Vagina (tissue), 2 donors: ENCODE results near the gene PALM.

ENCODE experiments used
- POLR2AphosphoS5 ChIP-seq, 2 donors: sonication (generic); formaldehyde crosslinking; IDR thresholded peaks; one replicate each; pipeline ENCODE4 v1.9.0; 2017; ENCODE audit warnings: antibody characterized with exemption in 2 of 2, mild to moderate bottlenecking in 2 of 2, low read depth in 1 of 2; ENCODE audit not compliant: insufficient read depth in 1 of 2
- TF ChIP-seq, protein P1 (sequence below), 3 experiments: fragments of 450-650 bp in 2 of 3; fragments of 200-600 bp in 1 of 3; sonication (generic) in 1 of 3; IDR thresholded peaks; one replicate each; pipeline ENCODE4 v1.5.1; 2017 to 2019; ENCODE audit warnings: antibody characterized with exemption in 3 of 3, mild to moderate bottlenecking in 2 of 3, moderate library complexity in 2 of 3

DNA sequence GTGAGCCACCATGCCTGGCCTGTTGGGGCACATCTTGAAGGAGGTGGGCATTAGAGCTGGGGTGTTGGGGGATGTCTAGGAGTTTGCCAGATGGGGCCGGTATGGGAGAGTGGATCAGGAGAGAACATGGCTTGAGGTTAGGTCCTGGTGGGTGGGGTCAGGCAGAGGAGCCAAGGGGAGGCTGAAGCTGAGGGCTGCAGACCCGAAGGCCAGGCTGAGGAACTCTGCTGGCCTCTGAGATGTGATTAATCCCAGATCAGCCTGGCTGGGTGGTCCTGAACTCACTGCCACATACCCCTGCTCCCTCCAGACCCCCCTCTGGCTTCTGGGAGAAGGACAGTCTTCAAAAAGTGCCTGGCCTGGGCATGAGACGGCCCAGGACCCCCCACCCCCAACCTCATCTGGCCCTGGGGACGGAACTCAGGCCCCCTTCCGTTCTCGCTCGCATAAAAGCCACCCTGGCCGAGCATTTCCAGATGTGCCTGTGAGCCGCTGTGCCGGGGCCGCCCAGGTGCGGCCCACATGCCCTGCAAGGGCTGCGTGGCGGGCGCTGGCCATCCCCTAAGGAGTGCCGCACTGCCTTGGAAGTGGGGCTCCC is 29.8 kb upstream of the PALM start:
- TF ChIP-seq, protein P1, sequence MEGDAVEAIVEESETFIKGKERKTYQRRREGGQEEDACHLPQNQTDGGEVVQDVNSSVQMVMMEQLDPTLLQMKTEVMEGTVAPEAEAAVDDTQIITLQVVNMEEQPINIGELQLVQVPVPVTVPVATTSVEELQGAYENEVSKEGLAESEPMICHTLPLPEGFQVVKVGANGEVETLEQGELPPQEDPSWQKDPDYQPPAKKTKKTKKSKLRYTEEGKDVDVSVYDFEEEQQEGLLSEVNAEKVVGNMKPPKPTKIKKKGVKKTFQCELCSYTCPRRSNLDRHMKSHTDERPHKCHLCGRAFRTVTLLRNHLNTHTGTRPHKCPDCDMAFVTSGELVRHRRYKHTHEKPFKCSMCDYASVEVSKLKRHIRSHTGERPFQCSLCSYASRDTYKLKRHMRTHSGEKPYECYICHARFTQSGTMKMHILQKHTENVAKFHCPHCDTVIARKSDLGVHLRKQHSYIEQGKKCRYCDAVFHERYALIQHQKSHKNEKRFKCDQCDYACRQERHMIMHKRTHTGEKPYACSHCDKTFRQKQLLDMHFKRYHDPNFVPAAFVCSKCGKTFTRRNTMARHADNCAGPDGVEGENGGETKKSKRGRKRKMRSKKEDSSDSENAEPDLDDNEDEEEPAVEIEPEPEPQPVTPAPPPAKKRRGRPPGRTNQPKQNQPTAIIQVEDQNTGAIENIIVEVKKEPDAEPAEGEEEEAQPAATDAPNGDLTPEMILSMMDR (IDR thresholded peaks at IDR 0.05) = no peak
- TF ChIP-seq POLR2AphosphoS5 (IDR thresholded peaks at IDR 0.05; ENCODE audit: insufficient read depth in 1 of 2, low read depth in 1 of 2) = no peak
